Measurements from ENCODE around the gene EVL. TPM values are rescaled to one million over a fixed set of nuclear protein-coding genes. Genes with fewer than 3 reads are reported as not detected.

The EVL gene
- total RNA-seq, 2 experiments from 2014 or later: 660 to 678 TPM

- CTCF ChIA-PET: no interaction called here
- ATAC-seq (ENCODE audit: poor library complexity) (no peak), DNase-seq (no peak)
- no peaks in the 10 kb centered on the region for H3K27me3 Mint-ChIP-seq
- no peaks in the 10 kb centered on the region for H3K27me3 ChIP-seq (ENCODE audit: control insufficient read depth in 1 of 2, insufficient read depth in 2 of 2, low read length in 2 of 2)
- no peaks in the 10 kb centered on the region for H3K36me3 ChIP-seq (ENCODE audit: insufficient read depth, low read length)
- H3K4me3 Mint-ChIP-seq: no peak overlapping the region
- no peak overlapping the region for H3K4me3 ChIP-seq (ENCODE audit: low read length)
- H3K9me3 ChIP-seq (ENCODE audit: control insufficient read depth in 1 of 2, insufficient read depth in 1 of 2, low read length in 2 of 2): no peaks in the 10 kb centered on the region
- intact Hi-C loops (cut with DNase I, micrococcal nuclease): no loop called here
- POLR2A ChIA-PET: interaction anchor here (0.7 kb wide), 1 partner anchor 93 kb away, joined by 4 read pairs; no protein-coding TSS in a partner anchor
- H3K27ac Mint-ChIP-seq: no peak overlapping the region
- H3K4me1 Mint-ChIP-seq (ENCODE audit: low read depth): no peaks in the 10 kb centered on the region
- H3K36me3 Mint-ChIP-seq (ENCODE audit: low read depth): no peaks in the 10 kb centered on the region
- no peaks in the 10 kb centered on the region for H3K4me1 ChIP-seq (ENCODE audit: insufficient read depth, low read length)
- H3K9me3 Mint-ChIP-seq: no peaks in the 10 kb centered on the region
- no peak for TF ChIP-seq CTCF (IDR thresholded peaks at IDR 0.05)
- H3K27ac ChIP-seq (ENCODE audit: low read depth in 1 of 2, low read length in 2 of 2): no peak overlapping the region
Measured at GRCh38 chr14:100034468-100034867, 30.8 kb upstream of the EVL start.

- POLR2A ChIA-PET: no interaction called here
- Mint-ChIP-seq H3K27me3 (no peaks in the 10 kb centered on the region), H3K36me3 (ENCODE audit: low read depth) (no peaks in the 10 kb centered on the region), H3K27ac (no peak overlapping the region), H3K9me3 (no peaks in the 10 kb centered on the region), H3K4me1 (ENCODE audit: low read depth) (no peaks in the 10 kb centered on the region), H3K4me3 (no peak overlapping the region)
- Histone ChIP-seq H3K9me3 (ENCODE audit: control insufficient read depth in 1 of 2, insufficient read depth in 1 of 2, low read length in 2 of 2) (no peaks in the 10 kb centered on the region), H3K4me3 (ENCODE audit: low read length) (no peak overlapping the region), H3K27ac (ENCODE audit: low read depth in 1 of 2, low read length in 2 of 2) (no peak overlapping the region), H3K36me3 (ENCODE audit: insufficient read depth, low read length) (no peaks in the 10 kb centered on the region), H3K27me3 (ENCODE audit: control insufficient read depth in 1 of 2, insufficient read depth in 2 of 2, low read length in 2 of 2) (no peaks in the 10 kb centered on the region), H3K4me1 (ENCODE audit: insufficient read depth, low read length) (no peaks in the 10 kb centered on the region)
- no peak for TF ChIP-seq CTCF (IDR thresholded peaks at IDR 0.05)
- no peak for DNase-seq
- ATAC-seq (ENCODE audit: poor library complexity): no peak
- intact Hi-C loops (cut with DNase I, micrococcal nuclease): loop anchor here in 1 of 2 experiments (5.0 kb wide), 1 partner anchor 137 kb away; no protein-coding TSS in a partner anchor
- CTCF ChIA-PET: no interaction called here
Measured at GRCh38 chr14:100034961-100035500, 30.2 kb upstream of the EVL start.

GRCh38 chr14:100035700-100036099 is 29.5 kb upstream of the EVL start:
- H3K27me3 Mint-ChIP-seq: no peaks in the 10 kb centered on the region
- TF ChIP-seq CTCF (IDR thresholded peaks at IDR 0.05): no peak
- H3K27me3 ChIP-seq (ENCODE audit: control insufficient read depth in 1 of 2, insufficient read depth in 2 of 2, low read length in 2 of 2): no peaks in the 10 kb centered on the region
- intact Hi-C loops (cut with DNase I, micrococcal nuclease): loop anchor here in 1 of 2 experiments (5.0 kb wide), 1 partner anchor 137 kb away; no protein-coding TSS in a partner anchor
- DNase-seq (peak in 2 of 14 experiments; percentile 6 to 10), ATAC-seq (ENCODE audit: poor library complexity) (no peak)
- H3K9me3 ChIP-seq (ENCODE audit: control insufficient read depth in 1 of 2, insufficient read depth in 1 of 2, low read length in 2 of 2): no peaks in the 10 kb centered on the region
- no peaks in the 10 kb centered on the region for H3K9me3 Mint-ChIP-seq
- ChIA-PET CTCF (interaction anchor here (1.1 kb wide), 1 partner anchor 157 kb away, joined by 3 read pairs; no protein-coding TSS in a partner anchor), POLR2A (interaction anchor here (1.1 kb wide), 1 partner anchor 12 kb away, joined by 3 read pairs; no protein-coding TSS in a partner anchor)
- H3K4me1 Mint-ChIP-seq (ENCODE audit: low read depth): peaks cover 4% of the 10 kb centered on the region
- H3K27ac ChIP-seq (ENCODE audit: low read depth in 1 of 2, low read length in 2 of 2): no peak overlapping the region
- H3K27ac Mint-ChIP-seq: no peak overlapping the region
- H3K4me3 ChIP-seq (ENCODE audit: low read length): no peak overlapping the region
- no peaks in the 10 kb centered on the region for H3K4me1 ChIP-seq (ENCODE audit: insufficient read depth, low read length)
- no peaks in the 10 kb centered on the region for H3K36me3 Mint-ChIP-seq (ENCODE audit: low read depth)
- no peaks in the 10 kb centered on the region for H3K36me3 ChIP-seq (ENCODE audit: insufficient read depth, low read length)
- H3K4me3 Mint-ChIP-seq: no peak overlapping the region
